ENCODE results near the gene ZNF654. TPM values are rescaled to one million over a fixed set of nuclear protein-coding genes. Genes with fewer than 3 reads are reported as not detected.

ZNF654 gene
- polyA plus RNA-seq, 1 donor from 2014 or later, result 20.4 TPM

- TF ChIP-seq REST (IDR thresholded peaks at IDR 0.05; ENCODE audit: borderline replicate concordance), result no peak
- no peak for TF ChIP-seq POLR2AphosphoS5 (IDR thresholded peaks at IDR 0.05)
- TF ChIP-seq SMC3 (conservative IDR thresholded peaks at IDR 0.05; ENCODE audit: poor library complexity), result no peak
- TF ChIP-seq EP300 (conservative IDR thresholded peaks at IDR 0.05; ENCODE audit: poor library complexity, severe bottlenecking), result no peak
- no peak for TF ChIP-seq RAD21 (conservative IDR thresholded peaks at IDR 0.05)
- no peak for TF ChIP-seq EZH2 (IDR thresholded peaks at IDR 0.05; ENCODE audit: borderline replicate concordance, insufficient read depth, low read length, poor library complexity, severe bottlenecking)
- TF ChIP-seq MXI1 (conservative IDR thresholded peaks at IDR 0.05; ENCODE audit: poor library complexity, severe bottlenecking), result no peak
- no peak overlapping the region for H3K4me3 ChIP-seq (ENCODE audit: low read length)
These were observed 17.7 kb downstream of the ZNF654 start for GRCh38 chr3:88076712-88077111.

GRCh38 chr3:88078932-88079331, 19.9 kb downstream of the ZNF654 start:
- Histone ChIP-seq H3K9ac (ENCODE audit: low read length) (no peak overlapping the region), H3K4me2 (ENCODE audit: low read length) (no peak overlapping the region), H3K36me3 (ENCODE audit: insufficient read depth, low read length) (no peaks in the 10 kb centered on the region), H3K27me3 (ENCODE audit: insufficient read depth, low read depth, low read length) (no peaks in the 10 kb centered on the region), H3F3A (ENCODE audit: insufficient read depth, low read length, poor library complexity, severe bottlenecking) (no peaks in the 10 kb centered on the region), H4K20me1 (ENCODE audit: insufficient read depth) (no peaks in the 10 kb centered on the region), H3K9me2 (ENCODE audit: insufficient read depth, low read length) (no peaks in the 10 kb centered on the region), H3K9me3 (ENCODE audit: low read length) (no peaks in the 10 kb centered on the region), H3K27ac (ENCODE audit: low read length) (no peak overlapping the region), H3K79me2 (replicated peaks; ENCODE audit: insufficient read depth, low read length) (peaks cover 41% of the 10 kb centered on the region), H2AFZ (ENCODE audit: low read depth, low read length) (no peak overlapping the region), H3K4me3 (ENCODE audit: low read length) (no peak overlapping the region)
- no peak for TF ChIP-seq RAD21 (conservative IDR thresholded peaks at IDR 0.05)

More at GRCh38 chr3:88076712-88077111, 17.7 kb downstream of the ZNF654 start:
- Histone ChIP-seq H3K36me3 (ENCODE audit: insufficient read depth, low read length) (no peaks in the 10 kb centered on the region), H3K79me2 (replicated peaks; ENCODE audit: insufficient read depth, low read length) (peaks cover 49% of the 10 kb centered on the region), H3K4me2 (ENCODE audit: low read length) (no peak overlapping the region), H3K9me3 (ENCODE audit: low read length) (no peaks in the 10 kb centered on the region), H3K9me2 (ENCODE audit: insufficient read depth, low read length) (no peaks in the 10 kb centered on the region), H3K27me3 (ENCODE audit: insufficient read depth, low read depth, low read length) (no peaks in the 10 kb centered on the region), H3K27ac (ENCODE audit: low read length) (no peak overlapping the region), H2AFZ (ENCODE audit: low read depth, low read length) (no peak overlapping the region), H3K9ac (ENCODE audit: low read length) (no peak overlapping the region), H4K20me1 (ENCODE audit: insufficient read depth) (no peaks in the 10 kb centered on the region), H3F3A (ENCODE audit: insufficient read depth, low read length, poor library complexity, severe bottlenecking) (no peaks in the 10 kb centered on the region)

GRCh38 chr3:88082854-88083253, 23.8 kb downstream of the ZNF654 start:
- no peak for TF ChIP-seq CTCF (IDR thresholded peaks at IDR 0.05; ENCODE audit: poor library complexity, severe bottlenecking)
- TF ChIP-seq RAD21 (conservative IDR thresholded peaks at IDR 0.05), result no peak
- no peak for TF ChIP-seq EZH2 (IDR thresholded peaks at IDR 0.05; ENCODE audit: borderline replicate concordance, insufficient read depth, low read length, poor library complexity, severe bottlenecking)
- no peak for TF ChIP-seq POLR2AphosphoS5 (IDR thresholded peaks at IDR 0.05)
- no peak for TF ChIP-seq MXI1 (conservative IDR thresholded peaks at IDR 0.05; ENCODE audit: poor library complexity, severe bottlenecking)
- TF ChIP-seq TAF1 (IDR thresholded peaks at IDR 0.05; ENCODE audit: low read depth), result no peak
- TF ChIP-seq REST (IDR thresholded peaks at IDR 0.05; ENCODE audit: borderline replicate concordance), result no peak
- no peak for TF ChIP-seq SMC3 (conservative IDR thresholded peaks at IDR 0.05; ENCODE audit: poor library complexity)
- no peak for TF ChIP-seq EP300 (conservative IDR thresholded peaks at IDR 0.05; ENCODE audit: poor library complexity, severe bottlenecking)

More at GRCh38 chr3:88082854-88083253, 23.8 kb downstream of the ZNF654 start:
- no peaks in the 10 kb centered on the region for H3K9me3 ChIP-seq (ENCODE audit: low read length)
- no peak overlapping the region for H3K4me2 ChIP-seq (ENCODE audit: low read length)
- no peak overlapping the region for H3K4me3 ChIP-seq (ENCODE audit: low read length)
- H3K27ac ChIP-seq (ENCODE audit: low read length), result no peak overlapping the region
- no peaks in the 10 kb centered on the region for H3K9me2 ChIP-seq (ENCODE audit: insufficient read depth, low read length)
- H2AFZ ChIP-seq (ENCODE audit: low read depth, low read length), result no peak overlapping the region
- no peak overlapping the region for H3K9ac ChIP-seq (ENCODE audit: low read length)
- peaks cover 31% of the 10 kb centered on the region for H3K79me2 ChIP-seq (replicated peaks; ENCODE audit: insufficient read depth, low read length)
- no peaks in the 10 kb centered on the region for H3F3A ChIP-seq (ENCODE audit: insufficient read depth, low read length, poor library complexity, severe bottlenecking)
- H3K36me3 ChIP-seq (ENCODE audit: insufficient read depth, low read length), result no peaks in the 10 kb centered on the region
- H3K27me3 ChIP-seq (ENCODE audit: insufficient read depth, low read depth, low read length), result no peaks in the 10 kb centered on the region
- no peaks in the 10 kb centered on the region for H4K20me1 ChIP-seq (ENCODE audit: insufficient read depth)
